HG03159 (cell line): ENCODE measurements around the gene CEP164.
"Not testable (repeated sequence)": the region's sequence is repeated elsewhere in the genome, so short reads cannot be mapped to it uniquely, and the experiment has no call there.

Source experiments
- ATAC-seq: cut with Tn5 transposase; IDR thresholded peaks from one replicate; pipeline ENCODE4 v1.9.1; 2021; ENCODE audit warnings: mild to moderate bottlenecking, moderate library complexity; ENCODE audit not compliant: unreplicated experiment

Gene CEP164

GRCh38 chr11:117437041-117437790, 109.6 kb downstream of the CEP164 start:
- ATAC-seq, result no peak

GRCh38 chr11:117437791-117438130, 110.1 kb downstream of the CEP164 start:
- no peak for ATAC-seq

DNA sequence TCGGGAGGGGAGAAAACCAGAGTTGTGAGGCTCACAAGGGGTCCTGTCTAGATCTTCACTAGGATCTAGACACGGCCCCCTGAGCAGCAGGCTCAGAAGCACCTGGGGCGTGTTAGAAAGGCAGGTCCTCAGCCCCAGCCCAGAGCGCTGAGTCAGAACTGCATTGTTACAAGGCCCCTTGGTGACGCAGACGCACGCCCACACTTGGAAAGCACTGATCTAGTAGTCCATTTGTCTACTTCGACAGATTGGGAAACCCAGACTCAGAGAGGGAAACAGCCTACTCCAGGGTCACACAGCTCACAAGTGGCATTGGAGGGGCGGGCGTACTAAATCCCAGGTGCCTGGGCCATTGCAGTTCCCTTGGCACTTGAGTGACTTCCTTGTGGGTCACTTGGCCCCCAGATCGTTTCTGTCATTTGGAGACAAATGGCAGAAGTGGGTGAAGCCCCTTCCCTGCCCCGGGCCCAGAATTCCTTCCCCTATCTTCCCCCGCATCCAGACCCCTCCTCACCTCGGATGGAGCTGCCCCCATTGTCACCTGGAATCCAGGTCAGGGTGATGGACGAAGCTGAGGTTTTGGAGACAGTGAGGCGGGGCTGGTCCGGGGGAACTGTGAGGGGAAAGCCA, 110.8 kb downstream of the CEP164 start:
- ATAC-seq, result no peak

GRCh38 chr11:117439256-117439655, 111.6 kb downstream of the CEP164 start:
- no peak for ATAC-seq

- ATAC-seq, result no peak
These were observed 112.6 kb downstream of the CEP164 start for GRCh38 chr11:117440258-117440657.

DNA sequence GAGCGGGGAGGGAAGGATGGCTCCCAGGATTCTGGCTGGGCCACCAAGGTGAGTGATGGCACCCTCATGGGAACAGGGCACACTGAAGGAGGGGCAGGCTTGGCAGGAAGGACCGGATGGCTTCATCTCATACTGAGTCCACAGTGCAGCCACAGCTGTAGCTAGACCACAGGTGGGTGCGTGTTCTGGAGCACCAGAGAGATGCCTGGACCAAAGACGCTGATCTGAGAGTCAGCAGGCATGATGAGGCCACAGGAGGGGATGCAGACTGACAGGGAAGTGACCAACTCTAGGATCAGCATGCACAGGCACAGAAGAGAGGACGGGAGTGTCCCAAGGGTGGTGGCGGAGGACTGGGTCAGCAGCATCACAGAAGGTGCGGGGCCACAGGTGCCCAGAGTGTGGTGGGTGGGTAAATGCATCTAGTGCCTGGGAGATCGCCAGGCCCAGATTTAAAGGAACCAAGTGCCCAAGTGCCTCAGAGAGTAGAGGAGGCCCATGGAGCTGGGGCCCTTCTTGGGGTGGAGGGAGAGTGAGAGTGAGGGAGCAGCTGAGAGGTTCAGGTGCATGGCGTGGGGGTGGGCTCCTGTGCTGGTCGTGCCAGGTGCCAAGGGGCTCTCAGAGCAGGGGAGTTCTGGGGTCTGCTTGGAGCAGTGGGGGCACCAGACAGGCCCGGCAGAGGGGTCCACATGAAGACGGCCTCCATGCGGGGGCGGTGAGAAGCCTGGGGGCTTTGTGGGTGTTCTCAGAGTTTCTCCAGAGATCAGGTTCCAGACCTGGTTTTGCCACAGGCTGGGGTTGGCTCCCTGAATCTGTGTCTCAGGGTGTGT, 113.7 kb downstream of the CEP164 start:
- ATAC-seq, result no peak

- ATAC-seq, result no peak
These were observed 114.6 kb downstream of the CEP164 start for GRCh38 chr11:117442049-117442868.

DNA sequence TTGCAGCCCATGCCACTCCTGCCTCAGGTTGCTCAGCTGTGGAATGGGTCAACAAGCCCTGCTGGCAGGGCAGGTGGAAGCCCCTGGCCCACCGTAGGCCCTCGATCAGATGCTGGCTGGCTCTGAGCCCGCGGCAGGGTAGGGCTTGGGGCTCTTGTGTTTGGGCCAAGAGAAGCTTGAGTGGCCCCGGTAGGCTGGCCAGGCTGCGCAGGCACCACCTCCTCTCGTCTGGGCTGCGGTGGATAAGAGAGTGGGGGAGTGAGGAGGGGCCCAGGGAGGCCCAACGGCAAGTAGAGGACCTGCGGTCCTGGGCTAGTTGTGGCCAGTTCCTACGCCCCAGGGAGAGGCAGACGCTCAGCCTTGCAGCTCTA, 115.2 kb downstream of the CEP164 start:
- no peak for ATAC-seq

GRCh38 chr11:117443266-117444186, 115.9 kb downstream of the CEP164 start:
- no peak for ATAC-seq

DNA sequence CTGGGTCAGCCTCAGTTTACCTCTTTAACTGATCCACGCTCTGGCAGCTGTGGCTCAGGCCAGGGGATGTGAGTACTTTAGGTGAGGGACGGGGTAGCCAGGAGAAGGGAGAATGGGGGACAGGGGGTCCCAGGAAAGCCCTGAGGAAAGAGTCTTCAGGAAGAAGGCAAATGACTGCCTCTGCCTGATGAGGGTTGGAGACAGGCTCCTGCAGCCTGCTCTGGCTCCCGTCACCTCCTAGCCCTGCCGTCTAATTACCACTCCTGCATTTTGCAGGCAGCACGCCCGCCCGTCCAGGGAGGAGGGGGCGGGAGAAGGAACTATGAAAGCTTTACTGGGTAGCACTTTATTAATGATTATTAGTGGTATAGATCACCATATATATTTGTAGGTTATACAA, 116.6 kb downstream of the CEP164 start:
- ATAC-seq, result no peak

DNA sequence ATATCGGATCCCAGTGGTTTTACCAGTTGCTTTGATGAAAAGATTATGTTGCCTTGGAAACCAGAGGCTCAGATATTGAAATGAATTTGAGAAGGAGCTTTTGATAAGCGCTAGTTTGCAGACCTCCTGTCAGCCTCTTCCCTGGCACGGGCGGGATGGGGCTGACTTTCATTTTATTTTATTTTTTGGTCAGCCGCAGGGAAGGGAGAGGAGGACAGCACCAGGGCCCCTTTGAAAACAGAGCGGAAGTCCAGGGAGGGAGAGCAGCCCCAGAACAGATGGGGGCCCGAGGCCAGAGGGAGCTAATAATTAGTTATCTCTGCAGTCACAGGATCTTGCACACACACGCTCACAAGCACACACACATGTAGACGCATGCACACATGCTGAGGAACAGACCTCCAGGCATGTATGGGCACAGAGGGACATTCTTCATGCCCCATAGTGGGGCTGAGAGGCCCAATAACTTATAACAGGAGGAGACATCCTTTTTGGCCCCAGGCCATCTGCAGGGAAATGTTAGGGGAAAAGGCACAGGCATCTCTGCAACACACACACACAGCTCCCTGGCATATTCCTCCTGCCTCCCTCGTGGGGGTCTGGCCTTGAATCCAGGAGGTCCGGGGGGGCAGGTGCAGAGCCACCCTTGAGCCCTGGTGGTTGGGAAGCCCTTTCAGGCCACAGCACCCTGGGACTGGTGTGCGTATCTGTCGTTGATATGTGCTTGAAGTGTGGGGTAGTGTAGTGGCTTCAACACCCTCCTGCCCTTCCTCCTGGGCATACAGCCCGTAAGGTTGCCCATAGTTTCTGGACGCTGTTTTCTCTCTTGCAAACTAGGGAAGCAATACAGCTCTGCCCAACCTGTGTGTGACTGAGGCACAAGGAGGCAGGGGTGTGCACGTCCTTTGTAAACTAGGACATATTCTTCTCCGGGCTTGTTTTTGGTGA, 117.3 kb downstream of the CEP164 start:
- ATAC-seq, result no peak

GRCh38 chr11:117449111-117449693, 121.5 kb downstream of the CEP164 start:
- no peak for ATAC-seq

GRCh38 chr11:117453886-117454563, 126.4 kb downstream of the CEP164 start:
- ATAC-seq, result no peak

DNA sequence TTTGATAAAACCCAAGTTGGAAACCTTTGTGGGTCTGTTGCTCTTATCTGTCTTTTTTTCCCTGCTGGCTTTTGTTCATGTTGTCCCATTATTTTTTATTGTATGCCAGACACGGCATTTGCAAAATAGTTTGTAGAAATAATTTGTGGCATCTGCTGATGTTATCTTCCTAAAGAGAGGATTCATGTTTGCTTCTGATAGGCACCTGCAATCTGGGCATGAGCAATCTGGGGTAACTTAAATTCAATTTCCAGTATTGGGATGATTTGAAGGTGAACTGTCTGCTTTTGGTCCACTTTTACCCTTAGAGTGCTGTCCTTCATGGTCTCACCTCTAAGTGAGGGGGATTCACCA, 126.9 kb downstream of the CEP164 start:
- ATAC-seq, result no peak

- ATAC-seq, result peak; percentile 73
These were observed 128.5 kb downstream of the CEP164 start for GRCh38 chr11:117456027-117456720.

GRCh38 chr11:117456721-117457029, 129.0 kb downstream of the CEP164 start:
- ATAC-seq, result not testable (repeated sequence)

DNA sequence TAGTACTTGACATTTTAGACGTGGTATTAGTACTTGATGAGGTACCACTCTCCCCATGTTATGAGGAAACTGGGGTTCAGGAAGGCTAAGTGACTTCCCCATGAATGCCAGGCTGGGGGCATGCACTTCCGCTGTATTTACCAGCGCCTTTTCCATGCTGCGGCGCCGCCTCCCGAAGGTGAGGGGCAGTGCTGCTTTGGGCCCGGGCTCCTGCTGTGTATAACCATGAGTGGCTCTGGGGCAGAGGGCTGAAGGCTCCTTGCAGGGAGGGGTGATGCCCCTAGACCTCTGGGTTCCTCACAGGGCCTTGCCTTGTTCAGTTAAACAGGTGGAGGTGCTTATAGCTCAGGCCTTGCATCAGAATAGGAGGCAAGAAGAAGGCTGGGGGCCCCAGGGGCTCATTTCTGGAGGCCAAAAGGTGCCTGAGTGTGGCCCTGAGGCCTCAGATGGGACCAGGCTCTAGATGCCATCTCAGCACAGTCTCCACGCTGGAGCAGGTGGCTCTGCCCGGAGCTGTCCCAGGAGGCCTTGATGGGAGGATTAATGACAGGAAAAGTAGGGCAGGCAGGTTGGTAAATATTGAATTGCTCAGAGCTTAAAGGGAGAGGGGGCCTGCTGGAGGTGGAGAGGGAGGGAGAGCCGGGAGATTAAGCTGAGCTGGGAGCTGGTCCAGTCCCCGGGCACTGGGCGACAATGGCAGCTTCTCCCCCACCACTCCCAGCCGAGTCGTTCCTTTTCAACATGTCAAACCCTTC, 129.6 kb downstream of the CEP164 start:
- no peak for ATAC-seq
